DMS53 (cell line): Measurements from ENCODE around the gene GPR146.
"Not testable (repeated sequence)": the region's sequence is repeated elsewhere in the genome, so short reads cannot be mapped to it uniquely, and the experiment has no call there.

Experiments
- DNase-seq: peaks from one replicate; lab custom pipeline; 2025; lab: John Stamatoyannopoulos, UW

The GPR146 gene

GRCh38 chr7:1059200-1060091 lies 15.1 kb downstream of the GPR146 start:
- DNase-seq, result peak; percentile 29

GRCh38 chr7:1060315-1061072 lies 16.1 kb downstream of the GPR146 start:
- DNase-seq, result no peak

- no peak for DNase-seq
Observed at GRCh38 chr7:1061180-1061579, 16.8 kb downstream of the GPR146 start.

GRCh38 chr7:1062296-1063294 lies 18.2 kb downstream of the GPR146 start:
- no peak for DNase-seq

GRCh38 chr7:1063361-1063760 lies 19.0 kb downstream of the GPR146 start:
- no peak for DNase-seq

GRCh38 chr7:1064581-1064980 lies 20.2 kb downstream of the GPR146 start:
- no peak for DNase-seq

GRCh38 chr7:1065263-1065584 lies 20.9 kb downstream of the GPR146 start:
- no peak for DNase-seq

- DNase-seq, result peak; percentile 90
Observed at GRCh38 chr7:1065585-1066241, 21.4 kb downstream of the GPR146 start.

GRCh38 chr7:1066242-1066588 lies 21.9 kb downstream of the GPR146 start:
- no peak for DNase-seq

GRCh38 chr7:1068013-1068412 lies 23.7 kb downstream of the GPR146 start:
- no peak for DNase-seq

- DNase-seq, result no peak
Observed at GRCh38 chr7:1068619-1069018, 24.3 kb downstream of the GPR146 start.

GRCh38 chr7:1070544-1071011 lies 26.2 kb downstream of the GPR146 start:
- DNase-seq, result no peak

GRCh38 chr7:1071731-1072254 lies 27.4 kb downstream of the GPR146 start:
- DNase-seq, result no peak

GRCh38 chr7:1073142-1073977 lies 29.0 kb downstream of the GPR146 start:
- DNase-seq, result no peak

- DNase-seq, result not testable (repeated sequence)
Observed at GRCh38 chr7:1074018-1074417, 29.7 kb downstream of the GPR146 start.

- no peak for DNase-seq
Observed at GRCh38 chr7:1074593-1075431, 30.5 kb downstream of the GPR146 start.

- DNase-seq, result no peak
Observed at GRCh38 chr7:1076184-1077072, 32.1 kb downstream of the GPR146 start.

GRCh38 chr7:1078519-1078918 lies 34.2 kb downstream of the GPR146 start:
- no peak for DNase-seq
